K562 (cell line): ENCODE measurements around the gene ZP3. TPM values are rescaled to one million over a fixed set of nuclear protein-coding genes. Genes with fewer than 3 reads are reported as not detected.
A peak's percentile ranks its signal among the peaks of the same experiment; 100 is the strongest.

ENCODE experiments used
- ATAC-seq: fragments of 200-7000 bp; cut with Tn5 transposase; 3 replicates; pipeline ENCODE4 v1.9.1; 2020; ENCODE audit warnings: moderate library complexity
- BruUV-seq: library from RNA; stranded (reverse); fragments of 400-500 nt; replicated peaks from 2 replicates; lab custom pipeline; 2021; lab: Mats Ljungman, UMichigan
- CTCF ChIA-PET: fragments of 300-600 bp; formaldehyde crosslinking; extraction: SDS; loops from one replicate; lab custom pipeline; 2021; ENCODE audit warnings: low intra/inter-chr PET ratio; lab: Yijun Ruan, JAX
- POLR2A ChIA-PET: fragments of 300-600, 350-650 bp; sonication (Branson Sonifier 250); formaldehyde crosslinking; extraction: SDS; loops from one replicate; lab custom pipeline; 2021; ENCODE audit warnings: antibody characterized with exemption, inconsistent platforms; lab: Yijun Ruan, JAX
- DNase-seq, 4 experiments: peaks; one replicate each; pipeline versions ENCODE4 v3.0.0 to v3.0.0-alpha.2; 2011 to 2018; ENCODE audit warnings: low spot score in 3 of 4, mixed read lengths in 3 of 4; ENCODE audit errors: extremely low read depth in 1 of 4
- FAIRE-seq: peaks from 2 replicates; lab custom pipeline; 2011; peaks lifted over from hg19 to GRCh38; lab: Jason Lieb, UNC
- H2AFZ ChIP-seq: 2 replicates; pipeline ENCODE4 v1.6.0; 2011; ENCODE audit warnings: low read depth, low read length, control low read depth, inconsistent platforms
- H3K27ac ChIP-seq: fragments of 200-600 bp; 3 replicates; pipeline ENCODE4 v1.8.0; 2011; ENCODE audit warnings: low read depth, mild to moderate bottlenecking, control low read depth, inconsistent platforms, low read length, moderate library complexity, mixed read lengths; ENCODE audit errors: extremely low read depth
- H3K27me3 ChIP-seq, 2 experiments: fragments of 300-600 bp in 1 of 2; 2 replicates in 1 of 2; 3 replicates in 1 of 2; pipeline versions ENCODE4 v1.6.0 to v1.8.0; 2011; ENCODE audit warnings: inconsistent platforms in 2 of 2, low read length in 2 of 2, mild to moderate bottlenecking in 1 of 2, mixed read lengths in 1 of 2, moderate library complexity in 1 of 2; ENCODE audit not compliant: control insufficient read depth in 2 of 2, insufficient read depth in 2 of 2
- H3K36me3 ChIP-seq: fragments of 300-600 bp; 3 replicates; pipeline ENCODE4 v1.8.0; 2011; ENCODE audit warnings: mild to moderate bottlenecking, low read length, inconsistent platforms; ENCODE audit not compliant: control insufficient read depth, insufficient read depth
- H3K4me1 ChIP-seq, 2 experiments: fragments of 200-600 bp in 1 of 2; replicated peaks in 1 of 2; 2 replicates in 1 of 2; 3 replicates in 1 of 2; pipeline versions ENCODE4 v1.5.1 to v1.8.0; 2011; ENCODE audit warnings: inconsistent platforms in 2 of 2, low read length in 2 of 2, mild to moderate bottlenecking in 1 of 2, mixed read lengths in 1 of 2, moderate library complexity in 1 of 2; ENCODE audit not compliant: control insufficient read depth in 2 of 2, insufficient read depth in 2 of 2
- H3K4me2 ChIP-seq: 2 replicates; pipeline ENCODE4 v1.6.1; 2011; ENCODE audit warnings: low read length, control low read depth, inconsistent platforms, mixed read lengths; ENCODE audit not compliant: insufficient read depth
- H3K4me3 ChIP-seq: fragments of 200-600 bp; sonication (generic), shearing (Covaris generic); 2 replicates; pipeline ENCODE4 v1.5.1; 2016; ENCODE audit warnings: control low read depth, inconsistent platforms
- H3K79me2 ChIP-seq: fragments of 200-600 bp; 3 replicates; pipeline ENCODE4 v1.8.0; 2011; ENCODE audit warnings: low read length, inconsistent platforms; ENCODE audit not compliant: control insufficient read depth, insufficient read depth
- H3K9ac ChIP-seq, 2 experiments: 2 replicates each; pipeline versions ENCODE4 v1.6.0 to v1.6.1; 2011; ENCODE audit warnings: low read depth in 2 of 2, low read length in 2 of 2, control low read depth in 1 of 2, inconsistent platforms in 1 of 2, mild to moderate bottlenecking in 1 of 2, mixed read lengths in 1 of 2; ENCODE audit not compliant: insufficient read depth in 1 of 2
- H3K9me1 ChIP-seq: one replicate; pipeline ENCODE4 v1.6.0; 2011; ENCODE audit warnings: inconsistent platforms, mild to moderate bottlenecking, low read length, moderate library complexity; ENCODE audit not compliant: control insufficient read depth, insufficient read depth
- H3K9me3 ChIP-seq: replicated peaks from 2 replicates; pipeline ENCODE4 v1.5.1; 2011; ENCODE audit warnings: low read depth, low read length, inconsistent platforms; ENCODE audit not compliant: control insufficient read depth, insufficient read depth
- H4K20me1 ChIP-seq: replicated peaks from 2 replicates; pipeline ENCODE4 v1.6.1; 2011; ENCODE audit warnings: low read length, inconsistent platforms, mixed read lengths; ENCODE audit not compliant: control insufficient read depth, insufficient read depth
- BCL6 ChIP-seq: fragments of 250-450 bp; sonication (Bioruptor Pico); IDR thresholded peaks from 2 replicates; pipeline ENCODE4 v1.4.0; 2020
- CEBPB ChIP-seq: fragments of 450-650 bp; IDR thresholded peaks from 2 replicates; pipeline ENCODE4 v1.6.1; 2016; ENCODE audit warnings: missing genetic modification characterization, missing compliant biosample characterization
- CEBPG ChIP-seq, 3 experiments: fragments of 200-800 bp in 1 of 3; sonication (Bioruptor generic) in 1 of 3; sonication (generic) in 1 of 3; formaldehyde crosslinking in 1 of 3; IDR thresholded peaks in 2 of 3; conservative IDR thresholded peaks in 1 of 3; 2 replicates each; pipeline versions ENCODE4 v1.6.1 to v1.8.0; 2016 to 2022; ENCODE audit warnings: missing compliant biosample characterization in 2 of 3, missing genetic modification characterization in 2 of 3, mild to moderate bottlenecking in 1 of 3, missing genetic modification reagents in 1 of 3
- CREM ChIP-seq: IDR thresholded peaks from 2 replicates; pipeline ENCODE4 v1.6.1; 2014; ENCODE audit warnings: antibody characterized with exemption, low read depth
- EP400 ChIP-seq: fragments of 450-650 bp; IDR thresholded peaks from 2 replicates; pipeline ENCODE4 v1.6.1; 2017; ENCODE audit warnings: antibody characterized with exemption, mild to moderate bottlenecking, moderate library complexity
- NEUROD1 ChIP-seq: fragments of 150-350 bp; IDR thresholded peaks from 2 replicates; pipeline ENCODE4 v1.6.1; 2014; ENCODE audit warnings: borderline replicate concordance, low read length, low read depth; ENCODE audit not compliant: partially characterized antibody
- RFX7 ChIP-seq: fragments of 250-450 bp; sonication (Bioruptor Pico); IDR thresholded peaks from 2 replicates; pipeline ENCODE4 v1.5.1; 2021; ENCODE audit warnings: mild to moderate bottlenecking
- SMC3 ChIP-seq: conservative IDR thresholded peaks from 2 replicates; pipeline ENCODE4 v1.6.1; 2011; ENCODE audit warnings: low read depth, low read length, improper control_type of control experiment; ENCODE audit not compliant: insufficient read depth
- ZFX ChIP-seq: sonication (generic); formaldehyde crosslinking; IDR thresholded peaks from 2 replicates; pipeline ENCODE4 v1.8.0; 2022; ENCODE audit warnings: mild to moderate bottlenecking, missing genetic modification reagents, moderate library complexity
- ZNF133 ChIP-seq: fragments of 250-450 bp; sonication (Bioruptor Pico); IDR thresholded peaks from 2 replicates; pipeline ENCODE4 v1.4.0; 2020; ENCODE audit warnings: mild to moderate bottlenecking
- WGBS: fragments of 100-300 bp; shearing (Covaris generic); methylation state at CpG from one replicate; pipeline ENCODE4 v1.1.6; 2016; ENCODE audit warnings: low coverage, mixed read lengths; ENCODE audit not compliant: insufficient coverage; ENCODE audit errors: missing lambda C conversion rate; 5-methylcytosine and 5-hydroxymethylcytosine counted together
- in situ Hi-C: fragments of 300-500 bp; cut with MboI; formaldehyde crosslinking; loops from 4 replicates; pipeline ENCODE4 v1.15.0; 2018; ENCODE audit warnings: inconsistent platforms, mixed read lengths
- intact Hi-C: fragments of 100-400 bp; cut with micrococcal nuclease; formaldehyde crosslinking; loops from 2 replicates; pipeline ENCODE4 v1.14.2; 2022
- polyA plus RNA-seq, 8 experiments: library from polyadenylated mRNA; depleted of rRNA in 4 of 8; stranded (reverse) in 5 of 8; unstranded in 3 of 8; fragments of >200 nt; fragmentation: Nextera tagmentation in 2 of 8; fragmentation: Illumina TruSeq in 1 of 8; extraction: Ambion mirVana in 2 of 8; extraction: Trizol in 1 of 8; gene quantifications; 2 replicates each; pipeline versions ENCODE4 v1.2.1 to v1.2.3, GENCODE V29; 2011 to 2014; ENCODE audit warnings: inconsistent platforms in 1 of 8, missing spikeins in 1 of 8
- total RNA-seq, 7 experiments: library from RNA; depleted of rRNA in 6 of 7; stranded (reverse); fragments of >200 nt in 6 of 7; fragmentation: Illumina TruSeq in 2 of 7; extraction: Trizol in 2 of 7; gene quantifications; 2 replicates each; pipeline versions ENCODE4 v1.2.1 to v1.2.3, GENCODE V29; 2011 to 2021; ENCODE audit warnings: low replicate concordance in 1 of 7
- TF ChIP-seq, protein P1 (sequence below): sonication (generic); formaldehyde crosslinking; IDR thresholded peaks from 2 replicates; pipeline ENCODE4 v1.8.1; 2023; ENCODE audit warnings: mild to moderate bottlenecking, missing genetic modification reagents
- TF ChIP-seq, protein P2 (sequence below): fragments of 450-650 bp; formaldehyde crosslinking; conservative IDR thresholded peaks from 2 replicates; pipeline ENCODE4 v1.4.0; 2022; ENCODE audit warnings: mild to moderate bottlenecking, missing genetic modification characterization
- TF ChIP-seq, protein P3 (sequence below): sonication (generic); formaldehyde crosslinking; IDR thresholded peaks from 2 replicates; pipeline ENCODE4 v1.8.0; 2022; ENCODE audit warnings: mild to moderate bottlenecking, missing genetic modification reagents

The ZP3 gene
- total and polyA plus RNA-seq, 9 of the 15 experiments (the other 6 are each of a cell fraction or from before 2014, with no cell fraction given), result 1.4 to 3.8 (median 2.4) TPM

DNA sequence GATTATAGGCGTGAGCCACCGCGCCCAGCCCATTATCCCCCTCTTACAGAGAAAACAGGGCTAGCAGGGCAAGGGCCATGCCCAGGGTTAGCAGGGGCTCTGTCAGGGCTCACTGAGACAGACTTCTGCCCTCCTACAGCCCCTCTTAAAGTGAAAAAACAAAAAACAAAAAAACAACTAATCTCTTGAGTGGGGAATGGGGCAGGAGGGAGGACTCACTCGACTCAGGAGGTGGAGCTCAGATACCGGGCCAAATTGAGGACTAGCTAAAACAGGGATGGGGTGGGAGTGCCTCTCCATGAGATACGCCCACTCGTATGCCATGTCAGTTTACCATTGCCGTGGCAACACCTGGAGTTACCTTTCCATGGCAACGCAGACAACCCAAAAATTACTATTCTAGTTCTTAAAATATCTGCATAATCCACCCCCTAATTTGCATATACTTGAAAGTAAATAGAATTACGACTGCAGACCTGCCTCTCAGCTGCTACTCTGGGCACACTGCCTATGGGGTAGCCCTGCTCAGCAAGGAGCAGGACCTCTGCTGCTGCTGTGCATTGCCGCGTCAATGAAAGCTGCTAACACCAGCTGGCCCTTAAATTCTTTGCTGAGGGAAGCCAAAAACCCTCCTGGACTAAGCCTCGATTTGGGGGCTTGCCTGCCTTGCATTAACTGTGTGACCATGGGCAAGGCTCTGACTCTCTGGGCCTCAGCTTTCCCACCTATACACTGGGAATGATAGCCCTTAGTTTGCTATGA lies 28.6 kb upstream of the ZP3 start (continued):
- peak; percentile 73 for TF ChIP-seq NEUROD1
- no peak for TF ChIP-seq SMC3
- TF ChIP-seq, all 486 proteins: peak for 37

DNA sequence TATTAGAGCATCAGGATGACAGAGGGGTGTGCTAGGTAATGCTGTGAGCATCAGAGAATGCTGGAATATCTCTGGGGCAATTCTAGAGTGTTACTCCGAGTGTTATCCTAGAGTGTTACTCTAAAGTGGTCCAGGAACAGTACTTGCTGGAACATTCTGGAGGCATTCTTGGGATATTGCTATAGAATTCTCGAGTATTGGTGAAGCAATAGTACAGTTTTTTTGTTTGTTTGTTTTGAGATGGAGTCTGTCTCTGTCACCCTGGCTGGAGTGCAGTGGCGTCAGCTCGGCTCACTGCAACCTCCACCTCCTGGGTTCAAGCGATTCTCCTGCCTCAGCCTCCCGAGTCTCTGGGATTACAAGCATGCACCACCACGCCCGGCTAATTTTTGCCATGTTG lies 27.9 kb upstream of the ZP3 start:
- BruUV-seq, result no TSS peak
- ChIA-PET CTCF (no interaction called here), POLR2A (interaction anchor here (0.8 to 1.0 kb wide), 2 partner anchors 14 to 207 kb away, joined by 3 to 4 read pairs; no protein-coding TSS in a partner anchor)
- DNase-seq (no peak), FAIRE-seq (no peak), ATAC-seq (no peak)
- Histone ChIP-seq H3K4me1 (peaks cover 36 to 65% of the 10 kb centered on the region in 2 experiments), H3K9ac (peak overlapping the region in 1 of 2 experiments; percentile 74; a peak in 2 of 4 replicates), H3K27ac (peak overlapping the region; percentile 46; the same call in 2 of the 3 replicates), H3K9me1 (no peaks in the 10 kb centered on the region), H3K4me2 (peak overlapping the region; percentile 95), H3K36me3 (peaks cover 3% of the 10 kb centered on the region; the same call in 1 of the 3 replicates), H3K27me3 (no peaks in the 10 kb centered on the region), H3K79me2 (peaks cover 17% of the 10 kb centered on the region), H3K9me3 (no peaks in the 10 kb centered on the region), H2AFZ (peak overlapping the region; percentile 79), H4K20me1 (no peaks in the 10 kb centered on the region), H3K4me3 (no peak overlapping the region)
- intact Hi-C loops, result no loop called here
- in situ Hi-C loops, result no loop called here
- WGBS, result 38% methylated on average over 8 of the region's 8 CpGs
- TF ChIP-seq, protein P1, sequence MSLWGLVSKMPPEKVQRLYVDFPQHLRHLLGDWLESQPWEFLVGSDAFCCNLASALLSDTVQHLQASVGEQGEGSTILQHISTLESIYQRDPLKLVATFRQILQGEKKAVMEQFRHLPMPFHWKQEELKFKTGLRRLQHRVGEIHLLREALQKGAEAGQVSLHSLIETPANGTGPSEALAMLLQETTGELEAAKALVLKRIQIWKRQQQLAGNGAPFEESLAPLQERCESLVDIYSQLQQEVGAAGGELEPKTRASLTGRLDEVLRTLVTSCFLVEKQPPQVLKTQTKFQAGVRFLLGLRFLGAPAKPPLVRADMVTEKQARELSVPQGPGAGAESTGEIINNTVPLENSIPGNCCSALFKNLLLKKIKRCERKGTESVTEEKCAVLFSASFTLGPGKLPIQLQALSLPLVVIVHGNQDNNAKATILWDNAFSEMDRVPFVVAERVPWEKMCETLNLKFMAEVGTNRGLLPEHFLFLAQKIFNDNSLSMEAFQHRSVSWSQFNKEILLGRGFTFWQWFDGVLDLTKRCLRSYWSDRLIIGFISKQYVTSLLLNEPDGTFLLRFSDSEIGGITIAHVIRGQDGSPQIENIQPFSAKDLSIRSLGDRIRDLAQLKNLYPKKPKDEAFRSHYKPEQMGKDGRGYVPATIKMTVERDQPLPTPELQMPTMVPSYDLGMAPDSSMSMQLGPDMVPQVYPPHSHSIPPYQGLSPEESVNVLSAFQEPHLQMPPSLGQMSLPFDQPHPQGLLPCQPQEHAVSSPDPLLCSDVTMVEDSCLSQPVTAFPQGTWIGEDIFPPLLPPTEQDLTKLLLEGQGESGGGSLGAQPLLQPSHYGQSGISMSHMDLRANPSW (CRISPR knock-in tag), result 0 out of 2 replicates have a peak, but pooled peaks have one; percentile 0
- no peak for TF ChIP-seq BCL6 (CRISPR knock-in tag)
- TF ChIP-seq ZFX (CRISPR knock-in tag), result 0 out of 2 replicates have a peak, but pooled peaks have one; percentile 5
- no peak for TF ChIP-seq EP400
- TF ChIP-seq CEBPB, result 0 out of 2 replicates have a peak, but pooled peaks have one; percentile 36
- TF ChIP-seq, protein P2, sequence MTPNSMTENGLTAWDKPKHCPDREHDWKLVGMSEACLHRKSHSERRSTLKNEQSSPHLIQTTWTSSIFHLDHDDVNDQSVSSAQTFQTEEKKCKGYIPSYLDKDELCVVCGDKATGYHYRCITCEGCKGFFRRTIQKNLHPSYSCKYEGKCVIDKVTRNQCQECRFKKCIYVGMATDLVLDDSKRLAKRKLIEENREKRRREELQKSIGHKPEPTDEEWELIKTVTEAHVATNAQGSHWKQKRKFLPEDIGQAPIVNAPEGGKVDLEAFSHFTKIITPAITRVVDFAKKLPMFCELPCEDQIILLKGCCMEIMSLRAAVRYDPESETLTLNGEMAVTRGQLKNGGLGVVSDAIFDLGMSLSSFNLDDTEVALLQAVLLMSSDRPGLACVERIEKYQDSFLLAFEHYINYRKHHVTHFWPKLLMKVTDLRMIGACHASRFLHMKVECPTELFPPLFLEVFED, result no peak
- no peak for TF ChIP-seq ZNF133 (CRISPR knock-in tag)
- TF ChIP-seq CREM, result no peak
- no peak for TF ChIP-seq CEBPG (CRISPR knock-in tag; IDR thresholded peaks at IDR 0.05)
- peak; percentile 42 to 50; a peak in 3 of 4 replicates for TF ChIP-seq CEBPG (tag; conservative IDR thresholded peaks at IDR 0.05 in 1 of 2, IDR thresholded peaks at IDR 0.05 in 1 of 2)
- TF ChIP-seq, protein P3, sequence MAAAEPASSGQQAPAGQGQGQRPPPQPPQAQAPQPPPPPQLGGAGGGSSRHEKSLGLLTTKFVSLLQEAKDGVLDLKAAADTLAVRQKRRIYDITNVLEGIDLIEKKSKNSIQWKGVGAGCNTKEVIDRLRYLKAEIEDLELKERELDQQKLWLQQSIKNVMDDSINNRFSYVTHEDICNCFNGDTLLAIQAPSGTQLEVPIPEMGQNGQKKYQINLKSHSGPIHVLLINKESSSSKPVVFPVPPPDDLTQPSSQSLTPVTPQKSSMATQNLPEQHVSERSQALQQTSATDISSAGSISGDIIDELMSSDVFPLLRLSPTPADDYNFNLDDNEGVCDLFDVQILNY (CRISPR knock-in tag), result 0 out of 2 replicates have a peak, but pooled peaks have one; percentile 30
- TF ChIP-seq RFX7, result no peak
